Neural progenitor cell (in vitro differentiated cells): ENCODE data around the gene SLC24A4. TPM values are rescaled to one million over a fixed set of nuclear protein-coding genes. Genes with fewer than 3 reads are reported as not detected.

Experiments used
- DNase-seq: peaks from one replicate; pipeline ENCODE4 v3.0.0-alpha.2; 2016; ENCODE audit warnings: low spot score
- H2AFZ ChIP-seq: fragments of 200-600 bp; sonication (generic); replicated peaks from 2 replicates; pipeline ENCODE4 v1.6.1; 2016; ENCODE audit warnings: antibody characterized with exemption
- H3F3A ChIP-seq: fragments of 200-600 bp; sonication (generic); 2 replicates; pipeline ENCODE4 v1.6.1; 2016; ENCODE audit warnings: antibody characterized with exemption, low read depth
- H3K27ac ChIP-seq: fragments of 200-600 bp; sonication (generic); 2 replicates; pipeline ENCODE4 v1.5.1; 2016; ENCODE audit warnings: mild to moderate bottlenecking
- H3K27me3 ChIP-seq: fragments of 200-600 bp; sonication (generic); 2 replicates; pipeline ENCODE4 v1.6.1; 2016; ENCODE audit warnings: mild to moderate bottlenecking, moderate library complexity
- H3K36me3 ChIP-seq: fragments of 200-600 bp; sonication (generic); 2 replicates; pipeline ENCODE4 v1.5.1; 2016
- H3K4me1 ChIP-seq: fragments of 200-600 bp; sonication (generic); 2 replicates; pipeline ENCODE4 v1.6.1; 2016; ENCODE audit warnings: mixed run types
- H3K4me2 ChIP-seq: fragments of 200-600 bp; sonication (generic); 2 replicates; pipeline ENCODE4 v1.6.1; 2016
- H3K4me3 ChIP-seq: fragments of 200-600 bp; sonication (generic); 2 replicates; pipeline ENCODE4 v1.5.1; 2016
- H3K79me2 ChIP-seq: fragments of 200-600 bp; sonication (generic); 2 replicates; pipeline ENCODE4 v1.6.1; 2016; ENCODE audit warnings: low read depth
- H3K9ac ChIP-seq: fragments of 200-600 bp; sonication (generic); 2 replicates; pipeline ENCODE4 v1.6.1; 2016
- H3K9me3 ChIP-seq: fragments of 200-600 bp; sonication (generic); 2 replicates; pipeline ENCODE4 v1.5.1; 2016; ENCODE audit warnings: low read depth
- H4K20me1 ChIP-seq: fragments of 200-600 bp; sonication (generic); 2 replicates; pipeline ENCODE4 v1.6.1; 2016; ENCODE audit warnings: low read depth
- H3K27ac Mint-ChIP-seq: 3 replicates; pipeline ENCODE4 v1.8.0; 2021; ENCODE audit warnings: mixed read lengths
- H3K27me3 Mint-ChIP-seq: 2 replicates; pipeline ENCODE4 v1.8.0; 2022; ENCODE audit warnings: low read depth, mild to moderate bottlenecking, inconsistent platforms, moderate library complexity, mixed read lengths; ENCODE audit not compliant: insufficient read depth
- H3K36me3 Mint-ChIP-seq: 3 replicates; pipeline ENCODE4 v1.8.0; 2021; ENCODE audit warnings: mixed read lengths
- H3K4me1 Mint-ChIP-seq: 3 replicates; pipeline ENCODE4 v1.8.0; 2021; ENCODE audit warnings: mixed read lengths
- H3K4me3 Mint-ChIP-seq: 3 replicates; pipeline ENCODE4 v1.8.0; 2021; ENCODE audit warnings: mild to moderate bottlenecking, moderate library complexity, mixed read lengths
- H3K9me3 Mint-ChIP-seq: 3 replicates; pipeline ENCODE4 v1.8.0; 2020; ENCODE audit warnings: mixed read lengths
- EZH2 ChIP-seq: fragments of 200-600 bp; sonication (generic); IDR thresholded peaks from 2 replicates; pipeline ENCODE4 v1.6.1; 2017; ENCODE audit warnings: antibody characterized with exemption, mild to moderate bottlenecking, moderate library complexity
- EZH2phosphoT487 ChIP-seq: fragments of 200-600 bp; sonication (generic); IDR thresholded peaks from 2 replicates; pipeline ENCODE4 v1.6.1; 2017; ENCODE audit warnings: antibody characterized with exemption
- total RNA-seq: library from RNA; depleted of rRNA; stranded (reverse); fragments of >200 nt; gene quantifications from 2 replicates; pipeline ENCODE4 v1.2.3, GENCODE V29; 2015; ENCODE audit warnings: low replicate concordance
- TF ChIP-seq, protein P1 (sequence below): fragments of 200-600 bp; sonication (generic); IDR thresholded peaks from 2 replicates; pipeline ENCODE4 v1.5.1; 2017; ENCODE audit warnings: antibody characterized with exemption, mild to moderate bottlenecking

SLC24A4 gene
- total RNA-seq, 1 donor from 2014 or later, result 0.73 TPM

DNA sequence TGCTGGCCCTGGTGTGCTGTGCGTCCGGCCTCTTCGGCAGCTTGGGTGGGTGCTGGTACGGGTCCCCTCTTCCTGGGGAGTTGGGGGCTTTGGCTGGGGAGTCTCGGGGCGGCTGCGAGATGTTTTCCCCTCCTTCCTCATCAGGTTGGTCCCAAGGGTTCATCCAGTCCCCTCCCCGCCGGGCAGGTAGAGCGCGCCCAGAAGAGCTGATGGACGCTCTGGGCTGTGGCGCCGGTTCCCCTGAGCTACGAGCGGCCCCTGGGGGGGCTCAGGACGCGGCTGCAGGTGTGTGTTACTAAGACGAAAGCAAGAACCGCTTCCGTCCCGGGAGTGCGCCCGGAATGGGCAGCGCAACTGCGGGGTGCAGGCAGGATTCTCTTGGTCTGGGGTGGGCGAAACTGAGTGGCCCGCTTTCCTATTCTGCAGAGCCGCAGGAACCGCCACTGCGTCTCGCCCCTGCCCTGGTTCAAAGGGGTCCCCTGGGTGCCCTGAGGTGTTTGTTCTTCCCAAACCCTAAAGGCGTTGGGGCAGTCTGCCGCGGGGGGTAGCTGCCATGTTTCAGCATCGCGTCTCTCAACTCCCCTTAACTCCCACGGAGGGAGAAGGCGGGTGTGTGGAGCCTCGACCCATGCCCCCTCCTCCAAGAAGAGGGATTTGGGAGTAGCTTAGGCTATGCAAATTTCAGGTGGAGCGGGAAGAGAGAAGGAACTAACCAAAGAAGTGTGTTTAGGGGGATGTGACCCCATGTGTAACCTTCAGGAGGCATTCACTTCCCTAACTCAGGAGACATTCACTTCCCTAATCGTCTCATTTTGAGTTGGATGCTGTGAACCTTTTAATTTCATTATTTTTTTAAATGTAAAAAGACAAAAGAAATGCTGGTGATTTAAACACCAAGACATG lies 1.2 kb downstream of the SLC24A4 start:
- Histone ChIP-seq H3K4me3 (peak overlapping the region; percentile 58), H3K9ac (no peak overlapping the region), H3F3A (peaks cover 10% of the 10 kb centered on the region), H2AFZ (peak overlapping the region; percentile 98), H3K27me3 (peaks cover 84% of the 10 kb centered on the region), H3K79me2 (no peaks in the 10 kb centered on the region), H3K36me3 (no peaks in the 10 kb centered on the region), H4K20me1 (peaks cover 6% of the 10 kb centered on the region), H3K27ac (no peak overlapping the region), H3K4me2 (peak overlapping the region; percentile 97), H3K9me3 (no peaks in the 10 kb centered on the region), H3K4me1 (peaks cover 21% of the 10 kb centered on the region)
- H3K4me3 Mint-ChIP-seq, result peak overlapping the region; percentile 73
- DNase-seq, result peak; percentile 9
- peak; percentile 79 for TF ChIP-seq EZH2
- TF ChIP-seq EZH2phosphoT487, result peak; percentile 68
- TF ChIP-seq, protein P1, sequence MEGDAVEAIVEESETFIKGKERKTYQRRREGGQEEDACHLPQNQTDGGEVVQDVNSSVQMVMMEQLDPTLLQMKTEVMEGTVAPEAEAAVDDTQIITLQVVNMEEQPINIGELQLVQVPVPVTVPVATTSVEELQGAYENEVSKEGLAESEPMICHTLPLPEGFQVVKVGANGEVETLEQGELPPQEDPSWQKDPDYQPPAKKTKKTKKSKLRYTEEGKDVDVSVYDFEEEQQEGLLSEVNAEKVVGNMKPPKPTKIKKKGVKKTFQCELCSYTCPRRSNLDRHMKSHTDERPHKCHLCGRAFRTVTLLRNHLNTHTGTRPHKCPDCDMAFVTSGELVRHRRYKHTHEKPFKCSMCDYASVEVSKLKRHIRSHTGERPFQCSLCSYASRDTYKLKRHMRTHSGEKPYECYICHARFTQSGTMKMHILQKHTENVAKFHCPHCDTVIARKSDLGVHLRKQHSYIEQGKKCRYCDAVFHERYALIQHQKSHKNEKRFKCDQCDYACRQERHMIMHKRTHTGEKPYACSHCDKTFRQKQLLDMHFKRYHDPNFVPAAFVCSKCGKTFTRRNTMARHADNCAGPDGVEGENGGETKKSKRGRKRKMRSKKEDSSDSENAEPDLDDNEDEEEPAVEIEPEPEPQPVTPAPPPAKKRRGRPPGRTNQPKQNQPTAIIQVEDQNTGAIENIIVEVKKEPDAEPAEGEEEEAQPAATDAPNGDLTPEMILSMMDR, result no peak
- H3K27ac Mint-ChIP-seq, result no peak overlapping the region
- no peaks in the 10 kb centered on the region for H3K36me3 Mint-ChIP-seq
- H3K27me3 Mint-ChIP-seq, result peaks cover 48% of the 10 kb centered on the region
- no peaks in the 10 kb centered on the region for H3K9me3 Mint-ChIP-seq
- peaks cover 7% of the 10 kb centered on the region for H3K4me1 Mint-ChIP-seq

DNA sequence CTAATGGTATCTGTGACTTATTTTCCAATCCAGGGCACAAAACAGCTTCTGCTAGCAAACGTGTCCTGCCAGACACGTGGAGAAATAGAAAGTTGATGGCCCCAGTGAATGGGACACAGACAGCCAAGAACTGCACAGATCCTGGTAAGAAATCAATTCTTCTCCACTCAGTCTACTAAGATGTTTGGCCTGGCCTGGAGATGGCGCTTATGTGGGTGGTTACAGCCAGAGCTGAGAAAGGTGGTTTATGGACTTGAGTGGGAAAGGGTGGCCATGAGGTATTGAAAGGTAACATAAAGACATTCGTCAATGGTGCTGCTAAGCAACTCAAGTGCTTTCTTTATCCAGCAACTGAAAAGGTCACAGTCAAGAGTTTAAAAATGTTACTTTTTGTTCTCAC lies 2.9 kb downstream of the SLC24A4 start:
- no peak for DNase-seq
- H3K27me3 Mint-ChIP-seq, result peaks cover 43% of the 10 kb centered on the region
- peak; percentile 29 for TF ChIP-seq EZH2phosphoT487
- no peak for TF ChIP-seq EZH2
- TF ChIP-seq, protein P1, result peak; percentile 21

DNA sequence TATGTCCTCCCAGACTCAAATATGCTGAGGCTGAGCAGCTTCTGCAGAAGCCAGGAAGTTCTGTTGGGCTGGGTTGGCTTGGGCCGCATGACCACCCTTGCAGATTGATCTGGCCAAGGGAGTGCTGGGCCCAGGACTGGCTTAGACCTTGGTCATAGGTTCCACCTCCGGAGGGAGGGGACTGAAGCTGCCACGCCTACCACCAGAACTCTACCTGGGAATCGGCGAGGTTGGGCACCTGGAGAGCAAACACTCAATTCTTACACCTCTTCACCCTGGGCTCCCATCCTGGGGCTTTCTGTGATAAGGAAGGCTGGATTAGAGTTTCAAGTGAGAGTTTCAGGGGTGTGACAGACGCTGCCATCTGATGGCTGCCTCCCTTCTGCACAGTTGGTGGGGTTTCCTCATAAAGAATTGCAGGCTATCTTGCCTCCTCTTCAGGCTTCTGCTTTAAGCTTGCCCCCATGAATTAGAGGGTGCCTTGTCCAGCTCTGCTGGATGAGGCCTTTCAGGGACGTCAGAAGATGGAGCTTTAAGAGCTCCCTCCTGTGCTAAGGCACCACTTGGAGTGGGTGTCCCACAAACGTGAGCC lies 5.8 kb downstream of the SLC24A4 start:
- H3K36me3 ChIP-seq, result no peaks in the 10 kb centered on the region
- no peak overlapping the region for H3K27ac ChIP-seq
- H3K4me2 ChIP-seq, result no peak overlapping the region
- H3F3A ChIP-seq, result no peaks in the 10 kb centered on the region
- no peaks in the 10 kb centered on the region for H3K9me3 ChIP-seq
- H3K9me3 Mint-ChIP-seq, result no peaks in the 10 kb centered on the region
- H4K20me1 ChIP-seq, result peaks cover 4% of the 10 kb centered on the region
- TF ChIP-seq EZH2 (no peak), EZH2phosphoT487 (no peak)
- TF ChIP-seq, protein P1, result peak; percentile 30
- H3K36me3 Mint-ChIP-seq, result no peaks in the 10 kb centered on the region
- peaks cover 28% of the 10 kb centered on the region for H3K27me3 Mint-ChIP-seq
- H2AFZ ChIP-seq, result no peak overlapping the region
- no peak overlapping the region for H3K9ac ChIP-seq
- no peak overlapping the region for H3K27ac Mint-ChIP-seq
- DNase-seq, result no peak
- no peaks in the 10 kb centered on the region for H3K4me1 Mint-ChIP-seq
- H3K4me3 ChIP-seq, result no peak overlapping the region
- H3K79me2 ChIP-seq, result no peaks in the 10 kb centered on the region
- H3K4me3 Mint-ChIP-seq, result no peak overlapping the region
- H3K27me3 ChIP-seq, result peaks cover 42% of the 10 kb centered on the region
- peaks cover 6% of the 10 kb centered on the region for H3K4me1 ChIP-seq

More for the DNA sequence above, 2.9 kb downstream of the SLC24A4 start:
- no peaks in the 10 kb centered on the region for H3K36me3 ChIP-seq
- H3K79me2 ChIP-seq, result no peaks in the 10 kb centered on the region
- H3K27ac ChIP-seq, result no peak overlapping the region
- H3K9me3 ChIP-seq, result no peaks in the 10 kb centered on the region
- peaks cover 6% of the 10 kb centered on the region for H4K20me1 ChIP-seq
- peaks cover 7% of the 10 kb centered on the region for H3K4me1 Mint-ChIP-seq
- no peaks in the 10 kb centered on the region for H3K36me3 Mint-ChIP-seq
- H3K27ac Mint-ChIP-seq, result no peak overlapping the region
- H3F3A ChIP-seq, result peaks cover 10% of the 10 kb centered on the region
- no peaks in the 10 kb centered on the region for H3K9me3 Mint-ChIP-seq
- H3K4me3 ChIP-seq, result no peak overlapping the region
- no peak overlapping the region for H3K9ac ChIP-seq
- peaks cover 21% of the 10 kb centered on the region for H3K4me1 ChIP-seq
- no peak overlapping the region for H3K4me2 ChIP-seq
- H2AFZ ChIP-seq, result no peak overlapping the region
- H3K27me3 ChIP-seq, result peaks cover 71% of the 10 kb centered on the region
- H3K4me3 Mint-ChIP-seq, result no peak overlapping the region
